Dermis lymphatic vessel endothelial cell (primary cell): ENCODE measurements around the gene TRIM48. TPM values are rescaled to one million over a fixed set of nuclear protein-coding genes. Genes with fewer than 3 reads are reported as not detected.

Experiments
- total RNA-seq: library from RNA; depleted of rRNA; stranded (reverse); fragments of >200 nt; gene quantifications from 2 replicates; pipeline ENCODE4 v1.2.1, GENCODE V29; 2014

Gene TRIM48, protein sequence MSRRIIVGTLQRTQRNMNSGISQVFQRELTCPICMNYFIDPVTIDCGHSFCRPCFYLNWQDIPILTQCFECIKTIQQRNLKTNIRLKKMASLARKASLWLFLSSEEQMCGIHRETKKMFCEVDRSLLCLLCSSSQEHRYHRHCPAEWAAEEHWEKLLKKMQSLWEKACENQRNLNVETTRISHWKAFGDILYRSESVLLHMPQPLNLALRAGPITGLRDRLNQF
- total RNA-seq: not detected in 2 replicates

DNA sequence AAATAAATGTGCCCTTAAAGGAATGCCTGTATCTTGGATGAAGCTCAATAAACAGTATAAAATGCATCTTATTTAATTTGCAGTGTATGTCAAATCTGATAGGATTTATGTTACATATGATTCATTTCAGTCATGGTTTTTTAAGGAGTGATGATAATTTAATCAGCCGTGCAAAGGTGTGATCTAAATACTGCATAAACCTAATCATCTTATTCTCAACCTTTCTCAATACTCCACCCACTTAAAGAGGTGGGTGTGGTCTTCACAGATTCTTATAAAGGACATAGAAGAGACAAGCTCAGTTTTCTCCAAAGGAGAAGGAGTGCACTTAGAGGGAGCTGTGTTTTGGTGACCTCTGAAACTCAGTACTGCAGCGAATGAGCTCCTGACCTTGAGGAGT lies at the start of gene TRIM48:
TSS of gene TRIM48 (plus strand) at position 301 of the 400 bp plus-strand sequence. CDS start 113 bp downstream, outside the sequence.

Other genes with a start within 250 kb of the TRIM48 start
- not detected in 2 replicates for gene OR4A16, start 81.0 kb downstream of the TRIM48 start, total RNA-seq
- gene OR4A15, start 105.8 kb downstream of the TRIM48 start, total RNA-seq: not detected in 2 replicates